Right atrium auricular region (tissue), 2 donors: ENCODE data around the gene HIPK3. TPM values are rescaled to one million over a fixed set of nuclear protein-coding genes. Genes with fewer than 3 reads are reported as not detected.
"Not testable (repeated sequence)": the region's sequence is repeated elsewhere in the genome, so short reads cannot be mapped to it uniquely, and the experiment has no call there.

ENCODE experiments used
- DNase-seq: peaks from one replicate; pipeline ENCODE4 v3.0.0-alpha.2; 2019; ENCODE audit warnings: low spot score
- H3K27ac ChIP-seq, 2 donors: fragments of 200-600 bp; sonication (generic); 1 replicate in 1 of 2; 2 replicates in 1 of 2; pipeline ENCODE4 v1.5.1; 2016 to 2019
- H3K27me3 ChIP-seq, 2 donors: fragments of 200-600 bp; sonication (generic); one replicate each; pipeline versions ENCODE4 v1.5.1 to v1.6.0; 2017 to 2019
- H3K36me3 ChIP-seq: fragments of 200-600 bp; sonication (generic); one replicate; pipeline ENCODE4 v1.5.1; 2016
- H3K4me1 ChIP-seq, 2 donors: fragments of 200-600 bp; sonication (generic); one replicate each; pipeline versions ENCODE4 v1.5.1 to v1.6.0; 2017 to 2019
- H3K4me3 ChIP-seq, 2 donors: fragments of 200-600 bp; sonication (generic); 1 replicate in 1 of 2; 2 replicates in 1 of 2; pipeline ENCODE4 v1.5.1; 2017 to 2019; ENCODE audit warnings: mild to moderate bottlenecking in 1 of 2, moderate library complexity in 1 of 2
- H3K9me3 ChIP-seq, 2 donors: fragments of 200-600 bp; sonication (generic); one replicate each; pipeline ENCODE4 v1.5.1; 2019
- CTCF ChIP-seq, 2 donors: fragments of 200-600 bp; sonication (generic); IDR thresholded peaks; one replicate each; pipeline ENCODE4 v1.5.1; 2019; ENCODE audit warnings: antibody characterized with exemption in 2 of 2
- total RNA-seq, 2 donors: library from RNA; depleted of rRNA; stranded (reverse); fragments of >200 nt; gene quantifications; one replicate each; pipeline ENCODE4 v1.1.0, GENCODE V29; 2016

Gene HIPK3
- total RNA-seq, 2 donors from 2014 or later, result 142 to 209 TPM

- DNase-seq, result no peak
- Histone ChIP-seq H3K27ac (no peak overlapping the region), H3K27me3 (no peaks in the 10 kb centered on the region), H3K4me1 (no peaks in the 10 kb centered on the region), H3K9me3 (no peaks in the 10 kb centered on the region), H3K36me3 (no peaks in the 10 kb centered on the region), H3K4me3 (no peak overlapping the region)
- TF ChIP-seq CTCF (IDR thresholded peaks at IDR 0.05), result no peak
Measured at GRCh38 chr11:33366918-33367317, 109.7 kb downstream of the HIPK3 start.

- not testable (repeated sequence) for DNase-seq, H3K4me1 ChIP-seq, H3K36me3 ChIP-seq, H3K9me3 ChIP-seq, H3K27me3 ChIP-seq, H3K27ac ChIP-seq, H3K4me3 ChIP-seq
Measured at GRCh38 chr11:33368475-33368874, 111.3 kb downstream of the HIPK3 start.

- H3K9me3 ChIP-seq, result no peaks in the 10 kb centered on the region
- TF ChIP-seq CTCF (IDR thresholded peaks at IDR 0.05), result no peak
- no peak overlapping the region for H3K4me3 ChIP-seq
- H3K27ac ChIP-seq, result no peak overlapping the region
- DNase-seq, result no peak
- H3K4me1 ChIP-seq, result no peaks in the 10 kb centered on the region
- no peaks in the 10 kb centered on the region for H3K36me3 ChIP-seq
- H3K27me3 ChIP-seq, result no peaks in the 10 kb centered on the region
Measured at GRCh38 chr11:33368931-33369330, 111.8 kb downstream of the HIPK3 start.

GRCh38 chr11:33373636-33374035 is 116.5 kb downstream of the HIPK3 start:
- no peaks in the 10 kb centered on the region for H3K36me3 ChIP-seq
- no peak for TF ChIP-seq CTCF (IDR thresholded peaks at IDR 0.05)
- DNase-seq, result no peak

GRCh38 chr11:33375236-33375635 is 118.1 kb downstream of the HIPK3 start:
- H3K27me3 ChIP-seq, result no peaks in the 10 kb centered on the region
- H3K27ac ChIP-seq, result no peak overlapping the region
- no peaks in the 10 kb centered on the region for H3K36me3 ChIP-seq
- H3K4me1 ChIP-seq, result peaks cover 0 to 11% of the 10 kb centered on the region in 2 donors
- DNase-seq, result no peak
- TF ChIP-seq CTCF (IDR thresholded peaks at IDR 0.05), result no peak
- peak overlapping the region in 1 of 2 donors; percentile 51 for H3K4me3 ChIP-seq
- H3K9me3 ChIP-seq, result no peaks in the 10 kb centered on the region

More at GRCh38 chr11:33373636-33374035, 116.5 kb downstream of the HIPK3 start:
- H3K4me3 ChIP-seq, result no peak overlapping the region
- peaks cover 0 to 11% of the 10 kb centered on the region in 2 donors for H3K4me1 ChIP-seq
- H3K27me3 ChIP-seq, result no peaks in the 10 kb centered on the region
- H3K9me3 ChIP-seq, result no peaks in the 10 kb centered on the region
- H3K27ac ChIP-seq, result no peak overlapping the region

GRCh38 chr11:33375688-33376311 is 118.6 kb downstream of the HIPK3 start, which contains the start of gene KIAA1549L:
Gene KIAA1549L (plus strand): TSS chr11:33376108.
- Histone ChIP-seq H3K27ac (no peak within 1 kb of the TSS), H3K9me3 (no peaks in the 10 kb centered on the region), H3K4me3 (peak within 1 kb of the TSS; percentile 28 to 51), H3K36me3 (no peaks in the 10 kb centered on the region), H3K27me3 (no peaks in the 10 kb centered on the region), H3K4me1 (peaks cover 0 to 11% of the 10 kb centered on the region in 2 donors)
- no peak for DNase-seq
- no peak for TF ChIP-seq CTCF (IDR thresholded peaks at IDR 0.05)
